Activated CD8-positive, alpha-beta memory T cell treated with anti-CD3 and anti-CD28 coated beads, Interleukin-2, amount 50 U/mL, for 1 hour (primary cell): Measurements from ENCODE around the gene TOMM20L.

Experiments used
- DNase-seq: peaks from one replicate; pipeline ENCODE4 v3.0.0-alpha.2; 2020; ENCODE audit errors: extremely low read depth

The TOMM20L gene

DNA sequence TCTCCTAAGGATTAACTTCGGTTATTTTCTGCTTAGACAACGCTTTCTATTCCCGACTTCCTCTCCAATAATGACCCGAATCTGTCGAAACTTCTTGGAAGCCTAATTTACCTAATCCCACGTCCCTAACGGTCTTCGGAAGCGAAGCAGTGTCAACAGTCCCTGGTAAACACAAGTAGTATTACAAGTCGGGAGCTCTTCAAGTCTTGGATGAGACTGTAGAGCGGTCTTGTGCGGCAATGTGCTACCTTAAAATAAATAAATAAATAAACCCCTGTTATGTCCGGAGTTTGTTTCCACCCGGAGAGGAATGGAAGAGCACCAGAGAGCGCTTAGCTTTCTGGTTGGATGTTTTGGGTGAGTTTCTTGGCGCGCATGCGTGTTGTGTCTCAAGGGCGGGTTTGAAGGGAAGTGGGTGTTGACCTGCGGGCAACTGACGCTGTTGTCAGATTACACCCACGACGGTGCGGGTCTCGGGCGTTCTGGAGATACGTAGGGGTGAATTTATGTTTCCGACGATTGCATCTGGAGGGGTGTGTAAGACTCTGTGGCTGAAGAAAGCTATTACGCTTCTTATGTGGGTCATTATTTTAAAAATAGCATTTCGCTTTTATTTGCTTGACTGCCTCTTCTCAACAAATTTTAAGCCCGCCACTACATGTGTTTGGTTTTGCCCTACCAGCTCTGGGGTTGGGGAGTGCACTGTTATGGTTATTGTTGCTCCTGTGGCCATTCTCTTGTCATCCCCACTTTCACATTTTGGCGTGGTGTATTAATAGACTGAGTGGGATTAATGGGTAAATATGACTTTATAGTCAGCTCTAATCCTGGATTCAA is 31.8 kb downstream of the TOMM20L start, which contains the start of the genes KIAA0586 and TIMM9:
KIAA0586 (plus strand) TSS at position 439 of the 837 bp plus-strand sequence. CDS start 546 bp downstream, outside the sequence.
TIMM9 (minus strand) TSS at position 251 of the 837 bp plus-strand sequence. CDS start 15,586 bp downstream, outside the sequence.
- DNase-seq = peak; percentile 96

GRCh38 chr14:58428118-58428683 is 32.5 kb downstream of the TOMM20L start:
- DNase-seq = no peak

GRCh38 chr14:58430156-58430555 is 34.4 kb downstream of the TOMM20L start:
- DNase-seq = no peak

GRCh38 chr14:58439476-58439875 is 43.7 kb downstream of the TOMM20L start:
- DNase-seq = no peak

- no peak for DNase-seq
These were observed 48.9 kb downstream of the TOMM20L start for GRCh38 chr14:58444627-58445026.

DNA sequence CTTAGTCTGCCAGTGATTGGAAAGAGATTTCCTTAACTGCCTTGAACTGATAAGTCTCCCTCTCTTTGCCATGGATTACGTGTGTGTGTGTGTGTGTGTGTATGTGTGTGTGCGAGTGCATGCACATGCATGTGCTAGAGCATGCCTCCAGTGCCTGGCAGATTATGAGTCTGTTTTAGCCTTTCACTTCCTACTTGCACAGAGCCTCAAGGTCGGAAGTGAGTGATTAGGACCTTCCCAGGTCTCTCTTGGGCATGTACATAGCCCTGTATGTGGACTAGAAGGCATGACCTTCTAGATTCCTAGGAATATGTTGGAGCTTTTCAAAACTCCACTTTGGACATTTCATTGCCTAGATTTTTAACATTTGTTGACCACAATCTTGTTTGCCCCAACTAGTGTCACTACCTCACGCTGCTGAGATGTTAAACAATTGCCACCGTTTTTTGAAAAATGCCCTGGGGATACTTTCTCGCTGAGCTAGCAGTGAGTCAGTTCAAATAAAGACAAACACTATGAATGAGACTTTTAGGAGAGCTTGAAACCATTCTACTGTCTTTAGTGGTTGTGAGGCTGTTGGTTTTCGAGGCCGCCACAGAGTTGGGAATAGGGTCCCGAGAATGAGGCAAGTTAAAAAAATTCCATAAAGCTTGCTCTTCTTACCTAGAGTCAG is 60.0 kb downstream of the TOMM20L start:
- DNase-seq = no peak
